Hematopoietic multipotent progenitor cell treated with erythropoietin and hydrocortisone succinate and interleukin-3 and kit ligand, for 6 days (in vitro differentiated cells): ENCODE measurements around the gene CBX8.

Source experiments
- DNase-seq: peaks from one replicate; pipeline ENCODE4 v3.0.0-alpha.2; 2015

Gene CBX8

GRCh38 chr17:79803997-79804855 is 7.3 kb upstream of the CBX8 start:
- peak; percentile 46 for DNase-seq

- peak; percentile 60 for DNase-seq
Measured at GRCh38 chr17:79803421-79803996, 6.6 kb upstream of the CBX8 start.

GRCh38 chr17:79802736-79803420 is 6.0 kb upstream of the CBX8 start:
- peak; percentile 88 for DNase-seq

GRCh38 chr17:79802039-79802735 is 5.3 kb upstream of the CBX8 start:
- no peak for DNase-seq

- DNase-seq = peak; percentile 36
Measured at GRCh38 chr17:79801156-79802038, 4.5 kb upstream of the CBX8 start.

DNA sequence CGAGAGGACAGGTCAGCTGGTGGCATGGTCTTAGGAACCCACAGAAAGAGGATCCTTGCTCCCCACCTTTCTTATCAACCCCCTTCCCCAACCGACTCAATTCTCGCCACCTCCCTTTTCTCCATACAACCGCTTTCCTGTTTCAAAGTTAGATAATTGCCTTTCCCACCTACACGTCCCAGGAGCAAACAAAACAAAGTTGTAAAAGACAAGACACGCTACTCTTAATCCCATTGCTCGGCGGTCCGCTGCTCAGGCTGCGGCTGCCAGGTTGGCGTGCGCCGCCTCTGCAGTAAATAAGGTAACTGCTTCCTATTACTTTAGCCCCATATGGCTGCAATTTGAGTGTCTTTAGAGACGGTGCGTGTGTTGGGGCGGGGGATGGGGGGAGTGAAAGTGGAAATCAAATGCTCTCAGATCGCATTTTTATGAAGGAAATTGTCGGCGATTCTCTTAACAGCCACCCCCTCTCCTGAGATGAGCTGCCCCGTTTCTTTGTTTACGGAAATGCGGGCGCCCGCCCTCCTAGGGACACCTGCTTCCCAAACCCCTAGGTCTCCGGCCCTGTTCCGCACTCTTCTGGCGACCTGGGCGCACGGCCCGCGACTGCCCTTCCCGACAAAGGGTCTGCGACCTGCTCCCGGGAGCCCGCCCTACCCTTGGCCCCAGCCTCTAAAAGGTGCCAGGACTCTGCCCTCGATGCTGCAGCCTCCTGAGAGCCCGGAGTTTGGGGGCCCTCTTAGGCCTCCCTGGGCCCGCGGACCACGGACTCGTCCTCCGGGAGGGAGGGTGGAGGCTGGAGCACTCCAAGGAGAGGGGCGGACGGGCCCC is 3.7 kb upstream of the CBX8 start:
- peak; percentile 72 for DNase-seq

DNA sequence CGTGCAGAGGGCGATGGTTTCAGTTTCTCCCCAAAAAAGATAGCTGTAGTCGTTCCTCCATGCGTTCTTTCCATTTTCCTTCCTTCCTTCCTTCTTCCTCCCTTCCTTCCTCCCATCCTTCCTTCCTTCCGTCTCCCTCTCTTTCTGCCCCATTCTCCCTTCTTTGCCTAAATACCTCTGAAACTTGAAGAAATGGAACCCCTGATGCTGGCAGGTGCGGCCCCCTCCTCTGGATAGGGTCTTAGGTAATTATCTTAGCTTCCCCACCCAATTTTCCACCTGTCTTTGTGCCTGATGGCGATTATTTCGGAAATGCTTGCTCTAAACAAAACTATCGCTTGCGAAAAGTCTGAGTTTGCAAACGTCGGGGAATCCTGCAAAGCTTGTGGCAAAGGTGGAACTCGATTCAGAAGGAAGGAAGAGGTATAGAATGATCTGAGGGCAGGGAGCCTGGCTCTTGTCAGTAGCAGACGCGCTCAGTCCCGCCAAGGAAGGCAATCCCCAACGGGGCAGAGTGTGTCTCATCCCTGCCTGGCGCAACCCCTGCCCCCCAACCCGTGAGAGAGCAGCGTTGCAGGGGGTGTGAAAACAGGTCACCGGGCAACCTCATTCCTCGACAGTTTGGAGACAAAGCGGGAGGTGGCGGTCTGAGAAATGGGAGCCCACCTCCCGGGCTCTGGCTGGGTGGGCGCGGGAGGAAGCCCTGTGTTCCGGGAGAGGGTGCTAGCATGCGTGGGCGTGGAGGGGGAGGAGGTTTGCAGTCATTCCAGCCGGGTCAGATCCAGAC is 2.9 kb upstream of the CBX8 start:
- DNase-seq = peak; percentile 37

- peak; percentile 47 for DNase-seq
Measured at GRCh38 chr17:79799174-79799537, 2.3 kb upstream of the CBX8 start.

DNA sequence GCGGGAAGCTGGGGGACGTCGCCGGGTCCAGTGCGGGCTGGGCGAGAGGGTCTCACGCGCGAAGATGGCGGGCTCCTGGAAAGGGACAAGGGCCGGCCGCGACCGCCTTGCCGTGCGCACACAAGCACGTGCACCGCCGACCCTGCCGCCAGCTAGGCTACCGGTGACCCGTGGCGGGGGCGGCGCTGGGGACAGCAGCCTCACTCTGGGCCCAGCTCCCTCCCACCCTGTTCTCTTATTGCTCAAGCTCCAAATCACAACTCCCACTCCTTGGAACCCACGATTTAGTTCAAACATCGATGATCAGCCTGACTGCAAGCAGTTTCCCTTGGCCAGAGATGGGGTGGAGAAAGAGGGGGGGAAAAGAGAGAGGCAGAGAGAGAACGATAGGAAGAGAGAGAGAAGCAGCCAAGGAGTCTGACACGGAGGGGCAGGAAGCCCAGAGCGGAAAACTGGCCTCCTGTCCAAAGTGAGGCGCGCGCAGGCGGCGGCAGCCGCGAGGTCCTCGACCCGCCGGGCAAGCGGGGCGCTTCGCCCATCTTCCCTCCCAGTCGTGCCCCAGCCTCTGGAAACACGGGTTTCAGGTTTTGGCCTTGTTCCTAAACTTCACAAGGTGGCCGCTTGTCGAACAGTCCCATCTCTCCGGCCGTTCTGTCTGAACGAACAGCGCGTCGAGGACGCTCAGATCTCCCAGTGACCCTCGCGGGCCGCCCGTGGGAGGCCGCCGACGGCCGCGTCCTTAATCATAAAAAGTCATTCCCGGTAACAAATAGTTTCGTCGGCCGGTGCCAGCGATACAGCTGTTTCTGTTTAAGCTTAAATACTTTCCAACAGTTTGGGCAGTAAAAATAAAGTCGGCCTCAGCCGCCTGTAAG is 1.7 kb upstream of the CBX8 start:
- DNase-seq = no peak

DNA sequence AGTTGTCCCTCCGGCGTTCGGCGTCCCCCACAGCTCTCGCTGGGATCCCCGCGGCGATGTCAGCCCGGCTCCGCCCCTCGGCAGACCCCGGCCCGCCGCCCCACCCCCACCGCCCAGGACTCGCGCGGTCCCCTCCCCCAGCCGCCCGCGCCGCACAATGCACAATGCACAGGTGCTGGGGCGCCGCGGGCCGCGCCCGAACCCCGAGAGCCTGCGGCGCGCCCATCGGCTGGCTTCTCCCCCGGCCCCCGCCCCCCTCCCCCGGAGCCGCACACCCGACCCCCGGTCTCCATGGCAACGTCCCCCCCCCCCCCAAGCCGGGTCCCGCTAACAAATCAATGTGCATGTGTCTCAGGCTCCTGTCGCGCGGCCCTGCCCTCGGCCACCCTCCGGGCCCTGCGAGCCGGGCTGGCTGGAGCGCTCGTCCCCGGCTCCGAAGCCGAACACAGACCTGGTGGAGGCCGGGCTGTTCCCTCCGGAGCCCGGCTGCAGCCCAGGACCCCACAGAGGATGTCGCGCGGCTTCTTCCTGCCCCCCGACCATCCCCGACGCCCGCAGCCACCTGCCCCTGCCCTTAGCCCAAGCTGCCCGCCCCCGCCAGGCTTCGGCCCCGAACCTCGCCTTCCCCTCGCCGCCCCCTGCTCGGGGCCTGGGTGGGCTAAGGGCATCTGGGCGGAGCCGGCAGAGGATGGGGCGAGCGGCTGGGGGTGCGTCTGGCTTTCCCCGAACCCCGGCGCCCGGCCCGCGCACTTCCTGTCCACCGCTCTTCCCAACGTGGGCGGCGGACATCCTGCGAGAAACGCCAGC is 818 bp upstream of the CBX8 start:
- DNase-seq = peak; percentile 37

GRCh38 chr17:79796444-79796762 is 474 bp downstream of the CBX8 start:
- DNase-seq = no peak

DNA sequence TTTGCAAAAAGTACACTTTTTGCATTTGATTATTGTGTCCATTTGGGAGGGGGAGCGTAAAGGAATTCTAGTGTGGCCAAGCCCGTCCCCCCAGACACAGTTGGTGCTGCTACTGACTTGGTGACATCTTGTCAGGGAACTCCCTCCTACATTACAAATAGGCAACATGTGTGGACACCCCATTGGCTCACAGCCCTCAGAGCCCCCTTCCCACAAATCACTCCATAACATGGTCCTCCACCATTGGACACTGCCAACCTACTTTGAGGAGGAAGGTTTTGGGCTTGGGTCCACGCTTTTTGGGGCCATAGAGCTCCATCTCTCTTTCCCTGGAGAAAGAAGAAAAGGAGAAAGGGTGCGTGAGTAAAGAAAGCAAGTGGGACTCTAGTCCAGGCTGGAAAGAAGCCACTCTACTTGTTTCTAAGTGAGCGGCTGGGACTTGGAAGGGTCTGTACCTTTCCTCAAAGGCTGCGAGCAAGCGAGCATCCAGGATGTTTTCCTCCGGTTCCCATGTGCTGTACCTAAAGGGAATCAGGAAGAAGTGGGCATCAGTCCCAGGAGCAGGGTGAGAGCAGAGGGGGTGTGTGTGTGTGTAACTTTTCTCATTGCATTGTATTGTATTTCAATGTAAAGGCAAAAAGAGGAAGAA is 958 bp downstream of the CBX8 start:
- peak; percentile 59 for DNase-seq

DNA sequence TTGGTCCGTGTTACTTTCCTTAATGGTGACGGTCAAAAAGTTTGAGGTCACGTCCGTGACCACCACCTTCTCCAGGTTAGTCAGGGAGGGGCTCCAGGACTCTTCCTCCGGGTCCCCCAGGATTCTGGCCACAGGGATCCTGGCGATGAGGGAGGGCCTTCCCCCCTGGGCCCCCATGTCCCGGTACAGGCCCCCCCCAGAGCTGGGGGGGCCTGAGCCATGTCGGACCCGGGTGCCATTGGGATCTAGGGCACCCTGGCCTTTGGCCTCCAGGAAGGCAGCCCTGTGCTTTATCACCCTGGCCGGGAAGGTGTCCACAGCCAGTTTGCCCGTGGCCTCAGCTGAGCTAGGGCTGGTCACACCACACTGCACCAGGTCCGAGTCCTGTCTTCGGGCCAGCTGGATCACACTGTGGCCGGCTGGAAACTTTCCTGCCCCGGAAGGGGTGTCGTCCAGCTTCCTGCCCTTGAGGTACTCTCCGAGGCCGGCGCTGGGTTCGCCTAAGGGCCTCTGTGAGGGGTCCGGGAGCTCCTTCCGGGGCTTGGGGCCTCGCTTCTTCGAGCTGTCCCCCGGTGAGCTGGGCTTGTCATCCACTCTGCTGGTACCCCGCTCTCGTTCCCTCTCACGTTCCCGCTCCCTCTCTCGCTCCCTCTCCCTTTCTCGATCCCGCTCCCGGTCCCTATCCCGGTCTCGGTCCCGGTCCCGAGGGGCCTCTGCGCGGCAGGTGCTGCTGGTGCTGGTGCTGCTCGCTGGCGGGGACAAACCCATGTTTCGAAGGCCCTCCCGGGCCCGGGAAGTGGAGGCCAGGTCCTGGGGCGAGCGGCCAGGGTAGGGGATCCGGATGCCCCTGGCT is 2.0 kb downstream of the CBX8 start:
- no peak for DNase-seq

DNA sequence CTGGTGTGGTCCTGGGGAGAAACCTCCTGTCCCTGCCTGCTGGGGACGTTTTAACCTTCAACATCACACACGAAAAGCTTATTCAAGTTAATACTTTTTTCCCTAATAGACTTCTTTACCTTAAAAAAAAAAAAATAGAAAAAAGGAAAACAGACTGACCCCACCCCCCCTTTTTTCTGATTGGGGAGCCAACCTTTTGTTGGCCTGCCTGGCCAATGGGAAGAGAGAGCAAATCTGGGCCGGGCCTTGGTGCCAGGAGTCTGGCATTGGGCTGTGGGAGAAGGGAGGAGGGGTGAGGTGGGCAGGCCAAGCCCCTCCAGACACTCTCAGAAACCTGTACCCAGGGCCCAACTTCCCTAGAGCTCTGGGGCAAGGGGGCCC is 3.0 kb downstream of the CBX8 start:
- no peak for DNase-seq

- DNase-seq = peak; percentile 11
Measured at GRCh38 chr17:79792984-79793923, 3.6 kb downstream of the CBX8 start.

DNA sequence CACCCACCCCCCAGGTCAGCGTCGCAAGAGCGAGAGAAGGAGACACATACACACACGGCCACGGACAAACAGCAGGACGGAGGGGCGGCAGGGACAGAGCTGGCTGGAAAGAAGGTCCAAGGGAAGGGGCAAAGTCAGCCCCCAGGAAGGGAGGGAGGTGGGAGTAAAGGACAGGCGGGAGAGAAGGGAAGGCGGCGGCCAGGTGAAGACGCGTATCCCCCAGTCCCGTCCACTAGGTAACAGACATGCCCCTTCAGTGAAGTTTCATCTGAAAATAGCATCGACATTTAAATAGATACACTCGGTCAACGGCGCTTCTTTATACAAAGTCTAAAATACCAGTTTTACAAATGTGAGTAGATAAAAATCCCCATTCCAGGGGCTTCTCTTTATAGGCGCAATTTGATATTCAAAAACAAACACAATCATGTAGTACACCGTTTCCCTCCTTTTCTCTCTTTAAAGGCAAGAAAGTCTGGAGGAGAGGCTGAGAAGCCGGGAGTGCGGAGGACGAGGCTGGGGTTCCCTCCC is 4.5 kb downstream of the CBX8 start:
- peak; percentile 15 for DNase-seq
